Common myeloid progenitor, CD34-positive (primary cell): ENCODE measurements around the gene NOC4L.

Experiments used
- CTCF ChIA-PET: fragments of 350-600 bp; sonication (Branson Sonifier 250); formaldehyde crosslinking; loops from one replicate; lab custom pipeline; 2021; ENCODE audit warnings: antibody characterized with exemption; lab: Charles Lee
- POLR2A ChIA-PET: fragments of 350-600 bp; sonication (Branson Sonifier 250); formaldehyde crosslinking; loops from one replicate; lab custom pipeline; 2021; ENCODE audit warnings: antibody characterized with exemption; lab: Charles Lee
- DNase-seq, 3 donors: peaks; one replicate each; pipeline versions ENCODE4 v3.0.0 to v3.0.0-alpha.2; 2013
- H3K27ac ChIP-seq, 2 experiments: 1 replicate in 1 of 2; 2 replicates in 1 of 2; pipeline ENCODE4 v1.7.0; 2013; ENCODE audit warnings: inconsistent platforms in 2 of 2, low read length in 2 of 2, mild to moderate bottlenecking in 2 of 2, low read depth in 1 of 2, moderate library complexity in 1 of 2; ENCODE audit not compliant: severe bottlenecking in 2 of 2, insufficient read depth in 1 of 2, poor library complexity in 1 of 2
- H3K27me3 ChIP-seq, 5 experiments: replicated peaks in 2 of 5; 1 replicate in 3 of 5; 2 replicates in 2 of 5; pipeline versions ENCODE4 v1.6.1 to v1.7.0; 2013; ENCODE audit warnings: low read length in 4 of 5, mild to moderate bottlenecking in 2 of 5, moderate library complexity in 2 of 5, inconsistent platforms in 1 of 5; ENCODE audit not compliant: insufficient read depth in 5 of 5, control insufficient read depth in 4 of 5
- H3K36me3 ChIP-seq, 4 experiments: 1 replicate in 2 of 4; 2 replicates in 2 of 4; pipeline versions ENCODE4 v1.6.1 to v1.7.0; 2013; ENCODE audit warnings: low read length in 3 of 4, control low read depth in 1 of 4, mild to moderate bottlenecking in 1 of 4; ENCODE audit not compliant: control insufficient read depth in 4 of 4, insufficient read depth in 4 of 4
- H3K4me1 ChIP-seq, 4 experiments: 1 replicate in 3 of 4; 2 replicates in 1 of 4; pipeline versions ENCODE4 v1.6.1 to v1.7.1; 2013; ENCODE audit warnings: low read length in 3 of 4, mild to moderate bottlenecking in 3 of 4, control low read depth in 1 of 4, inconsistent platforms in 1 of 4, moderate library complexity in 1 of 4; ENCODE audit not compliant: control insufficient read depth in 4 of 4, insufficient read depth in 4 of 4; ENCODE audit errors: control extremely low read depth in 1 of 4
- H3K4me3 ChIP-seq, 7 experiments: 1 replicate in 4 of 7; 2 replicates in 3 of 7; pipeline versions ENCODE4 v1.5.1 to v1.7.0; 2013; ENCODE audit warnings: mild to moderate bottlenecking in 7 of 7, low read length in 6 of 7, moderate library complexity in 6 of 7, inconsistent platforms in 2 of 7, low read depth in 2 of 7, control low read depth in 1 of 7; ENCODE audit not compliant: insufficient read depth in 4 of 7, control insufficient read depth in 1 of 7; ENCODE audit errors: extremely low read depth in 1 of 7
- H3K9me3 ChIP-seq, 5 experiments: 1 replicate in 4 of 5; 2 replicates in 1 of 5; pipeline versions ENCODE4 v1.6.1 to v1.7.1; 2013; ENCODE audit warnings: low read length in 4 of 5, mild to moderate bottlenecking in 2 of 5, inconsistent platforms in 1 of 5, low read depth in 1 of 5, moderate library complexity in 1 of 5; ENCODE audit not compliant: control insufficient read depth in 4 of 5, insufficient read depth in 2 of 5; ENCODE audit errors: control extremely low read depth in 1 of 5
- WGBS: methylation state at CpG from one replicate; pipeline ENCODE4 v1.1.5; 2013; ENCODE audit not compliant: insufficient coverage; 5-methylcytosine and 5-hydroxymethylcytosine counted together

Gene NOC4L

DNA sequence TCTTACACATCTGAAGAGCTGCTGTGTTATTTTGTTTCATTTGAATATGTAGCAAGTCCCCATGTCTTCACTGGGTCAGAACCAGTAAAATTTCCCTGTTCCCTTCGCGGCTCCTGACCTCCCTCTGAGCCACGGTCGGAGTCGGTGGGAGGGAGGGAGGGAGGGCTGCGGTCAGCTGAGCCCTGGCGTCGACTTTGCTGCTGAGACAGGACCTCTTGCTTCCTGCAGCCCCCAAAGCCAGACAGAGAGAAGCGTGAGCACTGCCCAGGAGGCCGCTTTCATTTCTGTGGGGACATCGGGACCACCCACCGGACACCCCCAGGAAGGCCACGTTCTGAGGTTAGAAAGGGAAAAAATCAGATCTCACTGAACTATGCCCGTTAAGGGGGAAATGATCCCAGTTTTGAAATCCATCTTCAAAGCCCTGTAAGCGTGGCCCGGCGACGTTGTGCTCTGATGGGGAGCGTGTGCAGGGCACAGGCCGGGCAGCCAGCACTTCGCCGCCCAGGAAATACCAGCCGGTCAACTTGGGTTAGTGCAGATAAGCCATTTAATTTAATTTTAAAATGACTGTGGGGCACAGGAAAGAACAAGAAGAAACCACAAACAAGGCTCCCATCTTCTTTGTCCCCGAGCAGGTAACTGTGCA lies 42.1 kb downstream of the NOC4L start:
- CTCF ChIA-PET = interaction anchor here (1.2 kb wide), 1 partner anchor 26 kb away, joined by 7 read pairs; no protein-coding TSS in a partner anchor
- Histone ChIP-seq H3K4me1 (peaks cover 0 to 37% (median 32%) of the 10 kb centered on the region in 4 experiments), H3K27me3 (peaks cover 0 to 88% (median 27%) of the 10 kb centered on the region in 5 experiments), H3K9me3 (no peaks in the 10 kb centered on the region), H3K36me3 (no peaks in the 10 kb centered on the region), H3K4me3 (peak overlapping the region in 4 of 7 experiments; percentile 20 to 54 (median 28)), H3K27ac (no peak overlapping the region)
- POLR2A ChIA-PET = no interaction called here
- 18% methylated on average over 24 of the region's 24 CpGs for WGBS
- DNase-seq = no peak

DNA sequence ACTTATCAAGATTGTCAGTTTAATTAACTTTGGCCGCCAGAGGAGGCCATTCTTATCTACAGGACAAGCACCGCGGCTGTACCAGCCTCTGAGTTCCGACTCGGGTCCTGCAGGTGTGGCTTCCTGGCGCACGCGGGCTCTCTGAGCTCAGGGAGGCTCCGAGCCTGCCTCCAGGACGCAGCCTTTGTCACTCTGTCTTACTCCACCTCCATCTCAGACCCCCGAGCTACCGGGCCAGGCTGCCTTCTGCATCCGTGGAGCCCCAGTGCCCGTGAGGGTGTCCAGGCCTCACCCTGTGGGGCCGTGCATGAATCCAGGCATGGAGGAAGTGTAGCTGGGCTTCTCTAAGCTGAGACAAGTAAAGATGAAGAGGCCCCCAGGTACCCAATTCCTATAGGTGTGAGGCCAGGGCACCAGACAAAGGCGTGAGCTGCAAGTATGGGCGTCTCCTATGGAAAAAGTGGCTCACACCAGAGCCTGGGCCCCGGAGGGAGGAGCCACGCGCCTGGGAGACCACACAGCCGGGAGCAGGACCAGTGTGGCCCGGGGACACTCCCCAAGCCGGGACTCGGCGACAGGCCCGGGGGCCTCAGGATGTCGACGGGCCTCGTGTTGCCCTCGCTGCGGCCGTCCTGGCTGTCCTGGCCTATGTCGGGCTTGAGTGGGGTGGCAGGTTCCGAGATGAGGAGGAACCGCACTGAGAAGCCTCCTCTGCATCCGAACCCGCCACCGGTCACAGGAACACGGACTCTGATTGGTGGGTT lies 42.8 kb downstream of the NOC4L start:
- 69% methylated on average over 36 of the region's 39 CpGs for WGBS
- Histone ChIP-seq H3K9me3 (no peaks in the 10 kb centered on the region), H3K27ac (no peak overlapping the region), H3K4me1 (peaks cover 0 to 37% (median 32%) of the 10 kb centered on the region in 4 experiments), H3K4me3 (peak overlapping the region in 1 of 7 experiments; percentile 54), H3K27me3 (peaks cover 0 to 94% (median 30%) of the 10 kb centered on the region in 5 experiments), H3K36me3 (no peaks in the 10 kb centered on the region)
- POLR2A ChIA-PET = no interaction called here
- CTCF ChIA-PET = interaction anchor here (0.6 kb wide), 1 partner anchor 334 kb away, joined by 3 read pairs; no protein-coding TSS in a partner anchor
- peak in 2 of 3 donors; percentile 14 to 40 for DNase-seq

DNA sequence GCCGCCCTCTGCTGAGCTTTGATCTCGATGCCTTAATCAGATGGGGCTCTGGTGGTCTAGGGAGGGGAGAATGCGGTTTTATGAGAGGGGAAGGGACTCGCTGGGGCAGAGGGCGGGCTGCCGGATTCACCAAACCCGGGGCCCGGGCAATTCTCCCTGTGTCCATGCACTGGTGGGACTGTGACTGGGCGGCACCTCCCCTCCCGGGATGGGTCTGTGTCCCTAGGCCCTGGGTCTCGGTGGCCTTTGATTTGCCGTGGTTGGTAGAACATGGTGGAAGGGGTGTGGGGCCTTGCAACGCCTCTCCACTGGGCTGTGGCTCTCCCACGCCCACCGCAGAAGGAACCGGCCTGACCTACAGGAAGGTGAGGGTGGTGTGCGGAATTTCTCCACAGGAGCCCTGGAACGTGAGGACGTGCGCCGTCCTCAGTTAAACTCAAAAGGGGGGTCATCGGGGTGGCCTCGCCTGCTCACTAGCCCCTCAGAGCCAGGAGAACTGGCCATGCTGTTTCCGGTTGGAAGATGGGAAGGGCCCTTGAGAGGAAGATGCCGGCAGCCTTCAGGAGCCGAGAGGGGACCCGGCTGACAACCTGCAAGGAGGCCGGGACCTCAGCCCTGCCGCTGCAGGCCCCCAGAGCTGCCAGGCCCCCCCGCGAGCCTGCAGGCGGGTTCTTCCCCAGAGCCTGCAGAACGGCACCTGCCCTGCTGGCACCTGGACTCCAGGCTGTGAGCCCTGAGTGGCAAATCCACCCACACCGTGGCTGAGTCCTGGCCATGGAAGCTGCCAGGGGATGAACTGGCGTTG lies 43.6 kb downstream of the NOC4L start:
- Histone ChIP-seq H3K27ac (no peak overlapping the region), H3K4me1 (peaks cover 0 to 37% (median 32%) of the 10 kb centered on the region in 4 experiments), H3K9me3 (peaks cover 0 to 3% (median 1%) of the 10 kb centered on the region in 5 experiments), H3K36me3 (no peaks in the 10 kb centered on the region), H3K4me3 (no peak overlapping the region), H3K27me3 (peaks cover 0 to 94% (median 29%) of the 10 kb centered on the region in 5 experiments)
- ChIA-PET POLR2A (no interaction called here), CTCF (interaction anchor here (0.6 kb wide), 1 partner anchor 334 kb away, joined by 3 read pairs; no protein-coding TSS in a partner anchor)
- 94% methylated on average over 34 of the region's 35 CpGs for WGBS
- no peak for DNase-seq

DNA sequence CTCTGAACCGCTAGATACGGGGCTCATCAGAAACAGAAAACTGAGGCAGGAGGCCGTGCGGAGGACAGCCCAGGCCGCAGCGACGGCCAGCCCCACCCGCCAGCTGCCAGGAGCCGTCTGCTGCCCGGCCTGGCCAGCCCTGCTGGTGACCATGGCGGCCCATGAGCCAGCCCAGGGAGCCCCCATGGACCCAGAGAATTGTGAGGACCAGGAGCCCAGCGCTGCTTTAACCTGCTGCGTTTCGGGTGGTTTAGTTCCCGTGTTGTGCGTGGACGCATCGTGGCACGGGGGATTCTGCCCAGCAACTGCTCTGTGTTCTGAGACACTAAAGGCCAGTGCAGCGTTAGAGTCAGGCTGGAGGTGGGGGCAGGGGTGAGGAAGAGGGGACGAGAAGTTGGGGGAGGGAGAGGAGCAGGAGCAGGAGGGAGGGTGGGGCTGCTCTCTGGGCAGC lies 44.2 kb downstream of the NOC4L start:
- peaks cover 0 to 9% (median 6%) of the 10 kb centered on the region in 5 experiments for H3K9me3 ChIP-seq
- CTCF ChIA-PET = interaction anchor here (1.1 kb wide), 1 partner anchor 226 kb away, joined by 4 read pairs; no protein-coding TSS in a partner anchor
- no peak overlapping the region for H3K4me3 ChIP-seq
- peaks cover 0 to 37% (median 32%) of the 10 kb centered on the region in 4 experiments for H3K4me1 ChIP-seq
- no peak overlapping the region for H3K27ac ChIP-seq
- no peak for DNase-seq
- H3K36me3 ChIP-seq = no peaks in the 10 kb centered on the region
- peaks cover 0 to 97% (median 29%) of the 10 kb centered on the region in 5 experiments for H3K27me3 ChIP-seq
- 94% methylated on average over 19 of the region's 21 CpGs for WGBS
- POLR2A ChIA-PET = no interaction called here

DNA sequence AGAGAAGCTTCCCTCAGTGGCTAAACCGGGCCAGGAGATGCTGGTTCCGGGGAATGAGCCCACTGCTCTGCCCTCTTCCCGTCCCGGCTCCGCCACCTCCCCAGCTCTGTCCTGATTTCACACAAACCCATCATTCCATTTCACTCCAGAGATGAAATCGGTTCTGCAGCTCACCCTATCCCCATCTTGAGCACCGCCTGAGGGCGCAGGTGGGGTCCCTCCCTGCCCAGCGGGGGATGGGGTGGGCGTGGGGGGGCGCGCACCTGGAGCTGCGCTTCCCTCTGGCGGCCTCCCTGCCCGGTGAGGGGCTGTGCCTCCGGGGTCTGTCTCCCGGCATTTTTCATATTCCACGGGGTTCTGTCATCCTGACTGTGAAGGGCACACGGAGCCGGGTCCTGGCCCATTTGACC lies 44.7 kb downstream of the NOC4L start:
- peak overlapping the region in 5 of 7 experiments; percentile 40 to 75 (median 69) for H3K4me3 ChIP-seq
- no peak for DNase-seq
- H3K27ac ChIP-seq = no peak overlapping the region
- H3K9me3 ChIP-seq = peaks cover 0 to 14% (median 10%) of the 10 kb centered on the region in 5 experiments
- H3K4me1 ChIP-seq = peaks cover 0 to 37% (median 32%) of the 10 kb centered on the region in 4 experiments
- CTCF ChIA-PET = interaction anchor here (0.8 to 1.1 kb wide), 2 partner anchors 26 to 226 kb away, joined by 3 to 4 read pairs; no protein-coding TSS in a partner anchor
- peaks cover 0 to 98% (median 27%) of the 10 kb centered on the region in 5 experiments for H3K27me3 ChIP-seq
- 35% methylated on average over 17 of the region's 20 CpGs for WGBS
- H3K36me3 ChIP-seq = no peaks in the 10 kb centered on the region
- POLR2A ChIA-PET = no interaction called here

DNA sequence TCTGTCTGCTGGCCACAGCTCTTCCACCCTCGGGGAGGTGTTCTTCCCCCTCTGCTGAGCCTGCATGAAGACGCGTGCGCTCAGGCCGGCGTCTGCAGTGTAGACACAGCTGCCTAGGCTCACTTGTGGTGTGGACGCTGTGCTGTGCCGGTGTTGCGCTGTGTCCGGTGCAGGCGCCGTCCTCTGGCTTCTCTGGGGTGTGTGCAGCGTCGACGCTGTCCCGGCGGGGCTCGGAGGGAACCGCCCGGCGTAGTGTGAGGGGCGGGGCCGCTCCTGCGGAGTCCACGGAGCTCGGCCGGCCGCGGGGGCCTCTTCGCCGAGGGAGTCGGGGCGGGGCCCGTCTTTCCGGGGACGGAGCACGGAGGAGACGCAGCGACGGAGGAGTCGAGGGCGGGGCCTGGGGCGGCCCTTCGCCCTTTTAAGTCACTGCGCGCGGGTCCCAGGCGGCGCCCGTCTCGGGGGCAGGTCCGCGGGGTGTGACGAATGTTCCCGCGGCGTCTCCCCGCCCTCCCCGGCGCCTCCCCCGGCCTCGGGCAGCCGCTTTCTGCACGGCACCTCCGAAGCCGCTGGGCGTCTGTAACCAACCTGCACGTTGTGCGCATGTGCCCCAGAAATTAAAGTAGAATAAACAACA lies 45.2 kb downstream of the NOC4L start:
- ChIA-PET POLR2A (no interaction called here), CTCF (interaction anchor here (0.8 to 1.2 kb wide), 3 partner anchors 10 to 225 kb away, joined by 3 to 4 read pairs (median 3); no protein-coding TSS in a partner anchor)
- H3K4me1 ChIP-seq = peaks cover 0 to 37% (median 32%) of the 10 kb centered on the region in 4 experiments
- peaks cover 0 to 20% (median 14%) of the 10 kb centered on the region in 5 experiments for H3K9me3 ChIP-seq
- peak overlapping the region; percentile 19 to 75 (median 58) for H3K4me3 ChIP-seq
- peak; percentile 66 to 84 (median 79) for DNase-seq
- WGBS = under 1% methylated on average over 56 of the region's 69 CpGs
- H3K27me3 ChIP-seq = peaks cover 0 to 98% (median 23%) of the 10 kb centered on the region in 5 experiments
- no peaks in the 10 kb centered on the region for H3K36me3 ChIP-seq
- H3K27ac ChIP-seq = no peak overlapping the region
